HG03066 (cell line): ENCODE data around the gene LRMDA.
"Not testable (repeated sequence)": the region's sequence is repeated elsewhere in the genome, so short reads cannot be mapped to it uniquely, and the experiment has no call there.

Experiments
- ATAC-seq: cut with Tn5 transposase; IDR thresholded peaks from one replicate; pipeline ENCODE4 v1.9.1; 2021; ENCODE audit warnings: low read depth; ENCODE audit not compliant: unreplicated experiment

The LRMDA gene

DNA sequence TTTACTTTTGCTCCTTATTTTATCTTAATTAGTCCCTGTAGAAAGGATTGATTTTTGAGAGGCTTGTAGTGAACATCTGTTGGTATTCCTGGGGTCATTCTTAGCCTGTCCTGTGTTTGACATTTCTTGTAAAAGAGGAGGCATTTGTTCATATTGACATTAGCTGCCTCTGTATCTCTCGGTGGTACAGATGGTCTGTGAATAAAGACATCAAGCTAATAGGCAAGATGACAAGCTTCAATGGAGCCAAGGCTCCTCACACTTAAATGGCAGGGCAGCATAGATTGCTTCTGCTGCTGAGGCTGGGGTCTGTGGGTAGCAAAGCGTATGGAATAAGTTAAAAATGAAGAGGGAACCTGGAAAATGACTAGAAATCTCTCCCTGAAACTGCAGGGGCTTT is 687.6 kb downstream of the LRMDA start:
- no peak for ATAC-seq

DNA sequence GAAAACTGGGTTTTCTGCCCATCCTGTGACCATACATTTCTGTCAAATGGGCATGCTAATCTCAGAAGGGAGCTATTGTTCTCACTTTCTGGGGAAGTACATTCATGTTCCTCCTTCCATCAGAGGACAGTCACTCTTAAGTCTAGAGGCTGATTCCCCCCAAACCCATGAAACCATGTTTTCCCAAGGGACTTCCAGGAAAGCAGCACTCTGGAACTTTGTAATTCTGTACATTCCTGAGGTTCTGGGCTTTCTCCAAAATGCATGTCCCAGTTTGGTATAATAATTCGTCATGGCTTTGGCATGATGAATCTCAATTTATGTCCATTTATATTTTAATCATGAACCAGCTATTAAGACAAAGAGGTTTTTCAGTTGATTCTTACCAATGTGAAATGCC is 688.1 kb downstream of the LRMDA start:
- ATAC-seq = no peak

DNA sequence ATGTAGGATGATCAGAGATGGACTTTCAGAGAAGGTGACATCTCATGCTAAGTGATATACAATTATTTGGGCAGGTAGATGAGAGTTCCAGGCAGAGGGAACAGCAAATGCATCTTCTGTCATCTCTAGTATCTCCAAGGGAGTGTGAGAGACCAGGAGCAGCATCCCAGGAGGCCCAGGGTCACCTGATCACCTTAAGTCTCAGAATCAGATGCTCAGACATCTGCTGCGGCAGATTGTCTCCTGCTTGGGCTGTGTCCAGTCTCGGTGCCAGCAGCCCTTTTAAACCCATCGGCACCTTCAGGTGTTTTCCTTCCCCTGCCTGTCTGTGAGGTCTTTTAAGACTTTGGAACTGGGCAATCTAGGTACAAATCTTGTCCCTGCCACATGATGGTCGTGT is 690.6 kb downstream of the LRMDA start:
- no peak for ATAC-seq

DNA sequence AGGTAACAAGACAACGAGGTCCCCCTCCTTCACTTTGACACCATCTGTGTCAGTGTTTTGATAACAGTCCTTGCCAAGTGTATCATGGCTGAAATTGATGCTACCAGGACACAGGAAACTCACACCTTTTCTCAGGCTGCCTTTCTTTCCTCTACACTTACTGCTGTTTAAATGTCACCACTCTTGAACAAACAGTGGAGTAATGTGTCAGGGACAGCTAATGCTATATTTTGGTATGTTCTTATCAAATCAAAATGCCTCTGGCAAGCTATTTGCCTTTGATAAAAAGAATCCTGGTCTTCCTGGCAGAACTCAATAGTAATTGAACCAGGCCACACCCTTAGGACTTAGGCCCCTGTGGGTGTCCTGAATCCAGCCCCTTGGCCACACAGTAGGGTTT is 692.9 kb downstream of the LRMDA start:
- ATAC-seq = no peak

DNA sequence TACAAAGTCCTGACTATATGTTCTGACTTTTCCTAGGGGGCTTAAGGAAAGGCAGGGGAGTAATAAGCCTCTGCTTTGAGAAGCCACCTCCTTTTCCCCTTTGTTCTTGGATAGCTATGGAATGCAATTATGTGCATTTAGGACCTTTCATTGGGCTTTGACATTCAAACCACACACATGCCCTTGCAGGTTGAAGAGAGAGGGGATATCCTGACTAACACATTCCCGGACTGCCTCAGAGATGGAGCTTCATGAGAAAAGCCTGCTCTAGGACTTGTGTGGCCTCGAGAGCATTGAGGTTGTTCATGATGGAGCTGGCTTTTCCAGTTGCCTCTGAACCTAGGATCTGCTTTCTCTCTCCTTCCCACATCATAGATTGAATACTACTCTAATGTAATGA is 694.5 kb downstream of the LRMDA start:
- ATAC-seq = no peak

DNA sequence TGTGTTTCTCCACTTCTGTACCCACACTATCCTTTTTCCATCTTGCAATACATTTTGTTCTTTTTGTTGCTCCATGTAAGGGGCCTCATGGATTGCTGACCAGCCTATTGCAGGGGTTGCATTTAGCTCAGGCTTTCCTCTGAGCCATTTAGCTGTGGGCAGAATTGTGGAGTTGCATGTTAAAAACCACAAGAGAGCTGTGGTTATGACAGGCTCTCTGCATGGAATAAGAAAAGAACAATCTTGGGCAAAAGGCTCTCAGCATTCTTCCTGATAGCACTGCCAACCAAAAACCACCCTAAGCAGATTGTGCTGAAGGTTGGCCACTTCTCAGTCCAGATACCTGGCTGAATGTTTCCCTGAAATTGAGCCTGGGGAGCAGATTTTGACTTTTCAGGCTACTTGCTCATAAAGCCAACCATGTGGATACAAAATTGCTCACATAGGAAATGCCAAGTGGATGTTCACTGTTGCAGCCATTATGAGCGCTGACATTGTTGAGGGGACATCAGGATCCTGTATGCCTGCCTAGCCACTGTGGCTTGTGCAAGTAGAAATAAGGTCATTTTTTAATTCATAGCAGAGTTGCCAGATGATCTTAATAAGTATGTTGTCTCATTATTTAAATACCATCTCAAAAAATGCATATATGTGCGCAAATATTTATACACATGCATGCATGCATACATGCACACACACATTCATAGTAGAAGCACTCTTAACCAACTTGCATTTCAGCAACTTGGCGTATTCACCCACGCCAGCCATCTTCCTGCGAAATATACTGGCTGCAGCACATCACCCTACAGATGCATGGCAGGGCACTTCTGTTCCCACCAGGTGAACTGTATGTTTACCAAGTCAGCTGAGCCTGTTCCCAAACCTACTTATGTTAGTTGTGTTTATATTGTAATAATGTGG is 695.4 kb downstream of the LRMDA start:
- ATAC-seq = no peak

DNA sequence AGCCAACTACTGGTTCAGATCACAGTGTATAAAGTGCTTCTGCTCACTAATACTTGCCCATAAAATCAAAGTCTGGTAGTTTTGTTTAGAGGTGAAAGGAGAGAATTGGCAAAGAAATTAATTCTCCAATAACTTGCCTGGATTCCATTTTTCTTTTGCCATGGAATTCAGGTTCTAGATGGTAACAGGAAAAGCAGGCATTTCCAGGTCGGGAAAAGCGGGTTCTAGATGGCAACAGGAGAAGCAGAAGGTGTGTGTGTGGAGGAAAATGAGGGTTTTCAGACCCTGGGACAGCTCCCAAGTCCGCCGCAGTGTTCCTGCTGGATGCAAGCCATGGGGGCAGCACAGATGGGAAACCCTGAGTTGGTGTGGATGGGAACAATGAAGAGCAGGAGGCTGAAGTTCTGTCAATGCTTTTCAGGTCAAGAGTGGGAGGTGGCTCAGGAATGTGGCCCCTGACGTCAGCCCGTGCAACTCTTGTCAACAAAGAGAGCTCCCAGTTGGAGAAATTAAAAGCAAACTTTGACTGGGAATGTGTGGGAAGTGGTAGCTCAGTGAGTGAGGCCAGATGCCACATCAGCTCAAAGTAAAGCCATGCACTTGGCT is 696.7 kb downstream of the LRMDA start:
- no peak for ATAC-seq

DNA sequence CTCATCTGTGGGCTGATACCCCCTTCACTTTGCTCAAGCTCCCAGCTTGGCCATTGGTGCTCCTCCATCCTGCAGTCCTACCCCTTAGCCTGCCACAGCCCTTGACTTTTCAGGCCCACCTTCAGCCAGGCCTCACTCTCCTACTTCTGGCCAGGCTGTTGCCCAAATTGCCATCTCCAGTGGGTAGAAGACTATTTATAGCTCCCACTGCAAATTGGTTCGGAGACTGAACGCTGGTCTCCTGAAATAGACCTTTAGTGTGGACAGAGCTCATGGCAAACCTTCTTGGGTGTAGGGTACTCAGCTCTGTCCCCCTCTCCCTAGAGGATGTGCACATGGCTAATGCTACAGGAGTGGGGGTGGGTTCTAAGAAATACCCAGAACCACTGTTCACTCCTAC is 697.8 kb downstream of the LRMDA start:
- no peak for ATAC-seq

DNA sequence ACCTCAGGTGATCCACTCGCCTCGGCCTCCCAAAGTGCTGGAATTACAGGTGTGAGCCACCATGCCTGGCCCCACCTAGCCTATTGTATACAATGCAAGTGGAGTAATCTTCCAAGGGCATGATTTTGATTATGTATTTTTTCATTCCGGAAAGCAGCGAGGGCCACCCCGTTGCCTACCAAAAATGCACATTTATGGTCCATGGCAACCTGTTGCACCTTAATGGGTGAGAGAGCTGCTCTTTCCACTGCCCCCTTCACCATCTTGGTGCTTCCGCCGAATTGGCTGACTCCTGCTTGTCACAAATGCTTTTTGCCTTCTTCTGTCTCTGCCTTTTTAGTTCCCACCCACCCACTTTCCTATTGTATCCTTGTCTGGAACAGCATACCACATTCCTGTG is 699.5 kb downstream of the LRMDA start:
- no peak for ATAC-seq

DNA sequence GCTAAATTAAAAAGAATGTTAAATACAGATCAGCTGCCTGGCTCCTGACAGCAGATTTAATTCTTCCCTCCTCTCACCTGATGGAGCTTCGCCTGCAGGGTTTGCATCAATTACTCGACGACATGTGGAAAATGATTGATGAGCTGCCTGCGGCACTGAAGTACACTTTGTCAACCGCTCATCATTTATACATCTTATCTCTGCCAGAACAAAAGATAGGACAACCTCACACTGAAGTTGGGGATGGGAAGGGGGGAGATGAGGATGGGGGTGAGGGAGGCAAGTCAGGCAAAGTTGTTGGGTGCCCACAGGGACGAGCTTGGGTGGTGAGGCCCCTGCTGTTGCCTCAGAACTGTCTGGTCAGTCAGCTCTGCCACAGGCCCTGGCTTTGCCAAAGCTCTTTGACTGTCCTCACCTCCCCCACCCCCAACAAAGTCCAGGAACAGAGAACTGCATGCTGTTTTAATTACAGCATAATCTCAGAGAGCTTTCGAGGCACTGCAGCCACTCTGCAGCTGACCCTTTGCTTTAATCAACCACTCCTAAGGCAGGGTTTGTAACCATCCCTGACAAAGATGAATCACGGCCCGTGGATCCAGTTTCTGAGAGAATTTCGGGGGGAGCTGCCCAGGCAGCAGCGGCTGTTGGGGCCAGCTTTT is 702.3 kb downstream of the LRMDA start:
- ATAC-seq = no peak

DNA sequence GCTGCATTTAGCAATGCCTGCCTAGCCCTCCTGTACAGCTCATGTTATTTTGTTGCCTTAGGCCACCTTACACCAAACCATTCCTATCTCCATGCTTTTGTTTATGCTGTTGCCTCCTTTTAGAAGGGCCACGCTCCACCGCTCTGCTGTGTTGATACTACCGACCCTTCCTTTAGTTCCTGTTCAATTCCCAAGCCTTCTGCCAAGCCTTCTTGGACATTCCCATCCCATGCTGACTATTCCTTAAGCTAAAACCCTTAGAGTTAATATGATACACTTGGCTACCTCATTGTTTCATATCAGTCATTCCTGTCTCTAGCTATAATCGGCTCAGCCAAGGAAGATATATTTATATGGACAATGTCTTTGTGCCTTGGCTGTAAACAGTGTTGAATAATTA is 705.5 kb downstream of the LRMDA start:
- no peak for ATAC-seq

DNA sequence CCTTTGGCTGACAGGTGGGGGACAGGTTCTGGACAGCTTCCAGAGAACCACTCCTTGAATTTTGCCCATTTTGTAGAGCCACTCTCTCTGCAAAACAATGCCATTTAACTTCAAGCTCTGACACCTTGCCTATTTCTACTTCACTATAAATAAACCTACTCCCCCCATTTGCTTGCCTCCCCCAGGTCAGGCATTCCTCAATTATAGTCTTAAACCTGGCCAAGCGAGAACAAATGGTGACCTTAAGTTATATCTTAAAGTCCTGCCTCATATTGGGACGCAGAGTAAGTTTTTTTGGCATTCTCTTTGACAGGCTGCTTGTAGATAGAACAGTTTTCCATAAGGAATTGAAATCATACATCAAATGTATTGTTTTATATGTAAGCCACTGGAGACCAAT is 706.9 kb downstream of the LRMDA start:
- ATAC-seq = no peak

DNA sequence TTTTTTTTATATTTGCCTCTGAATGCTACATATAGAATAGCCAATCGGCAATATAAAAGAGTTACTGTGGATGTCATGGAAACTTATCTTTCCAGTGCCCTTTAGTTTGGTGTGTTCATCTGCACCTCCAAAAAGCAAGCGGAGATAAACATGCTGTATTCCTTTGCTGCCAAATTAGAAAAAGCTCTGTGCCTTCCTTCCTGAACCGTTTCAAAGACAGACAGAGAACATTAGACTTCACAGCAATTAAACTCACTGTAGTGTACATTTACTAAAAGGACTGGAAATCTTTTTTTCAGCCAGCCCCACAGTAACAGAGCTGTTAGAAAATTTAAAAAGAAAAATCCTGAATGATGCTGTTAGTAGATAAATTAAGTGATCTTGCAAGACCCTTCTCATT is 707.5 kb downstream of the LRMDA start:
- ATAC-seq = no peak

DNA sequence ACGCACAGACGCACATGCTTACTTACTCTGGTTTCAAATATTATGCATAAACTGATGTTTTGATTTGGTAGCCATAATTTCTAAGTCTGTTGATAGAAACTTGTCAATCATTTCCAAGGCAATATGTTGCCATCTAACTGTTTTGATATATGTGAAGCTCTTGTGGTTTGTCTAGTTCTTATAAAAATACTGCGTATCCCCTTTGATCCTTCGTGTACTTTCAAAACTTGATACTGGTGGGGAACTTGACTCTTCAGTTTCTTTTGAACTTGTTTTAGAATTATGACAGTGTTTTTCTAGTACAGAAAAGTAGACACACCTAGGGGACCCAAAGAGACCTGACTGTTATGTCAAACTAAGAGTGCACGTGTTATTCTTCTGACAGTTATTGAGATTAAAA is 708.0 kb downstream of the LRMDA start:
- no peak for ATAC-seq

DNA sequence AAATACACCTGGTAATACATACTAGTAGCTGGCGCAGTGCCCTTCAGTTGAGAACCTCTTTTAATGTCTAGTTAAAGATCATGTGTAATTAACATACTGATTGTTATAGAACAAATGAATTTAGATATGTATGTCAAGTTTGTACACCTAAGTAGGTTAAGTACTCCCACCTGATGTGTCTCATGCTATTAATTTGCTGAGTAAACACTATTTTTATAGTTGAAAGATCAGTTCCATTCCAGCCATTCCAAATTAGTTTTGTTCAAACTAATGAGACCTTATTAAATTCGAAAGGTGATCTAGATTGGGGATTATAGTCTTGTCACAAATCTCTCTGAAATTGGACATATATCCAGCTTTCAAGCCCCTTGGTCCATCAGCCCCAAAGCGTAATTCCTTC is 710.0 kb downstream of the LRMDA start:
- no peak for ATAC-seq

DNA sequence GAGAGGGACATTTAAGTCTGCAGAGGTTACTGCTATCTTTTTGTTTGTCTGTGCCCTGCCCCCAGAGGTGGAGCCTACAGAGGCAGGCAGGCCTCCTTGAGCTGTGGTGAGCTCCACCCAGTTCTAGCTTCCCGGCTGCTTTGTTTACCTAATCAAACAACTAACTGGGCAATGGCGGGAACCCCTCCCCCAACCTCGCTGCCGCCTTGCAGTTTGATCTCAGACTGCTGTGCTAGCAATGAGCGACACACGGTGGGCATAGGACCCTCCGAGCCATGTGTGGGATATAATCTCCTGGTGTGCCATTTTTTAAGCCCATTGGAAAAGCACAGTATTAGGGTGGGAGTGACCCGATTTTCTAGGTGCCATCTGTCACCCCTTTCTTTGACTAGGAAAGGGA is 716.8 kb downstream of the LRMDA start:
- ATAC-seq = not testable (repeated sequence)

DNA sequence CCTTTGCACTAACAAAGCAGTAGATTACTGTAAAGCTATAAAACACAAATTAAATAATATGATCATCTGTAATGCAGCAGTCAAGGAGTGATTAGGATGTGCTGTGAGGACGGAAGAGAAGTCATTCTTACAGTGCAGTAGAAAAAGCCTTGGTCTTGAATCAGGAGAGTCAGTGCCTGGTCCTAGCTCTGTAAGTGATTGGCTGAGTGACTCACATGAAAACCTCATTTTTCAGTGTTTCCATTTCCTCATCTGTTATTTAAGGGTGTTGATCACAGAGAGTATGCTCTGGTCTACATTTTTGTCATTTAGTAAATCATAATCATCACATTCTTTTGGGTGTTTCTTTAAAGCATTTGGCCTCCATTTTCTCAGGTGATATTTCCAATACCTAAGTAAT is 717.8 kb downstream of the LRMDA start:
- no peak for ATAC-seq

DNA sequence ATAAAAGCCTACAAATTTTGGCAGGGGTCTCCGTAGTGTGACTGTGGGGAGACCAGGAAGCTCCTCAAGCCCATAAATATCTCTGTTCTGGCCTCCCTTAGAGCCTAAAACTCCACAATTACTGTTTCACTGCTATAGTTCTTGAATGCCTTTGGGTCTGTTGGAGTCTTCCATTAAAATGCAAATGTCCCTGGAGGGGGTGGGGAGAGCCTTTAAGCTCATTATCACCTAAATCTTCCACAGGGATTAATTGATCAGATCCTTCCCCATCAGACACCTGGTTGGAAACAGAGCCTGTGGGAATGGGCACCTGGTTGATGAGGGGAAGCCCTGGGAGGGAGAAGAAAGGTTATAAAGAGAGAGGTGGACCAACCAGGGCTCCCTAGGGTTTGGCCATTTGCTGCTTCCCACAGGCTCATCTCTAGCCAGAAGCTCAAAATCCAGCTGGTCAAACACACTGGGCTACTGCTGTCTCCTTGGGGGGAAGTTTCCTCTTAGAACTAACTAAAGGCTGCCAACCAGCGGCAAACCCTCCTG is 718.2 kb downstream of the LRMDA start:
- ATAC-seq = no peak

DNA sequence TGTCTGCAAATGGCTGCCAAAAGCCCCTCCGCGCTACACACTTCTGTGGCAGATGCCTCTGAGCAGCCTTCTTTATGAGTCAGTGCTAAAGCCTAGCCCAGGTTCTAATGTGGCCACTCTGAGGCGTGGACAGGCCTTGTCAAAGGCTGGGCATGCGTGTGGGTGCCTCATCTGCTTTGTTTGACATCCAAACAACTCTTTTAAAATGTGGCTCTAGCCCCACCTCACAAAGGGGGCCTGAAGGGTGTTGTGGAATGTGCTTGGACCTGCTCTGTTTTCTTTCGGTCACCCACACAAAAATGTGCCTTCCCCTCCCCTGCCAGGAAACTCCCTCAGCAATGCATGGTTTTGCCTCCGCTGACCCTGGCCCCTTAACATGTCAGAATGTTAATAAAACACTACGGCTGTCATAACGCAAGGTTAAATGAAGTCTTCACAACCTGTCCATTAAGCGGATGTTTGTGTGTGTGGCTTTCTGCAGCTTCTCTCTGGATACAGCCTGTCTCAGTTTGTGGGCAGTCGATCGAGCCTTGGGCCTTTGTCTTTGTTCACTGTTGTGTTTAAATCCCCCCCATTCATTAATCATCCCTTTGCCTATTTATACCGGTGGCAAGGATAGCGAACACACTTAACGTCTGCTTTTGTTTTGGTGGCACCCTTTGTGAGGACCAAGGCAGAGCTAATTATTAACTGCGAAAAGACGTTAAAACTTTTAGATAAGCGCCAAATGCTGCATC is 718.9 kb downstream of the LRMDA start:
- no peak for ATAC-seq

DNA sequence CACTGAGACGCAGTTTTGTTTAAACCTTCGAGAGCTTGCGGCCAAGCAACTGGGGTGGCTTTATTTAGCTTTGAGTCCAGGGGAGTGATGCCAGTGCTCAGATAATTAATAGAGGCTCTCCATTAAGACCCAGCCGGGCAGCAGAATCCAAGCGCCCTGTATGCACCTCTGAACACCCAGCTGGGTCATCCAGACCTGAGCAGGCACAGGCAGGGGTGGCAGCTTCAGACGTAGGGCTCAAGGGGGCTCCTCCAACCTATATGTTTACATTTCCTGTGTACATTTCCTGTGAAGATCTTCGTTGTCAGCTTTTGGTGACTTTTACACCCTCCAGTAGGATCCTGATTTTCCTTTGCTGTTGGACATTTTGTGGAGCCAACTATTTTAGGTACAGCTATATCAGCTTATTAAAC is 719.5 kb downstream of the LRMDA start:
- ATAC-seq = no peak

DNA sequence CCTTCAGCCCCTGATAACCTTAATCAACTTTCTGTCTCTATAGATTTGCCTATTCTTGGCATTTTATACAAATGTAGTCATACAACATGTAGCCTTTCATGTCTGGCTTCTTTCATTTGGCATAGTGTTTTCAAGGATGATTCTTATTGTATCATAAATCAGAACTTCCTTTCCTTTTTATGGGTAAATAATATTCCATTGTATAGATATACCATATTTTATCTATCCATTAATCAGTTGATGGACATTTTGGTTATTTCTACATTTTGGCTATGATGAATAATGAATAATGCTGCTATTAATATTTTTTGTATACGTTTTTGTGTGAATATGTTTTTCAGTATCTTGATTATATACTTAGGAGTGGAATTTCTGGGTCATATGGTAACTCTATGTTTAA is 720.8 kb downstream of the LRMDA start:
- no peak for ATAC-seq
